Epithelial cell of esophagus (primary cell): ENCODE results near the gene BLOC1S2.
"Not testable (repeated sequence)": the region's sequence is repeated elsewhere in the genome, so short reads cannot be mapped to it uniquely, and the experiment has no call there.

ENCODE experiments used
- DNase-seq: peaks from one replicate; pipeline ENCODE4 v3.0.0; 2010; ENCODE audit warnings: low read depth
- H3K4me3 ChIP-seq: 2 replicates; pipeline ENCODE4 v1.5.1; 2011; ENCODE audit warnings: mild to moderate bottlenecking, low read length, control low read depth
- CTCF ChIP-seq: IDR thresholded peaks from 2 replicates; pipeline ENCODE4 v1.5.1; 2011; ENCODE audit warnings: low read depth, mild to moderate bottlenecking, low read length, control low read depth, inconsistent platforms; ENCODE audit not compliant: insufficient read depth; ENCODE audit errors: missing control alignments

Gene BLOC1S2

GRCh38 chr10:100307684-100308083 lies 21.2 kb upstream of the BLOC1S2 start:
- TF ChIP-seq CTCF, result no peak
- DNase-seq, result peak; percentile 56
- H3K4me3 ChIP-seq, result no peak overlapping the region

- peak; percentile 80 for DNase-seq
- no peak for TF ChIP-seq CTCF
- H3K4me3 ChIP-seq, result no peak overlapping the region
These were observed 20.4 kb upstream of the BLOC1S2 start for GRCh38 chr10:100306861-100307260.

GRCh38 chr10:100304414-100304813 lies 17.9 kb upstream of the BLOC1S2 start:
- TF ChIP-seq CTCF, result no peak
- H3K4me3 ChIP-seq, result no peak overlapping the region
- DNase-seq, result no peak

- H3K4me3 ChIP-seq, result no peak overlapping the region
- TF ChIP-seq CTCF, result peak; percentile 75
- peak; percentile 48 for DNase-seq
These were observed 17.3 kb upstream of the BLOC1S2 start for GRCh38 chr10:100303724-100304319.

- DNase-seq, result peak; percentile 36
These were observed 14.6 kb upstream of the BLOC1S2 start for GRCh38 chr10:100301123-100301522.

GRCh38 chr10:100297242-100297641 lies 10.8 kb upstream of the BLOC1S2 start:
- no peak for DNase-seq
- no peak overlapping the region for H3K4me3 ChIP-seq

More at GRCh38 chr10:100301123-100301522, 14.6 kb upstream of the BLOC1S2 start:
- not testable (repeated sequence) for H3K4me3 ChIP-seq

GRCh38 chr10:100293066-100293465 lies 6.6 kb upstream of the BLOC1S2 start:
- H3K4me3 ChIP-seq, result no peak overlapping the region
- no peak for TF ChIP-seq CTCF
- no peak for DNase-seq

More at GRCh38 chr10:100297242-100297641, 10.8 kb upstream of the BLOC1S2 start:
- TF ChIP-seq CTCF, result no peak

GRCh38 chr10:100292300-100292699 lies 5.8 kb upstream of the BLOC1S2 start:
- not testable (repeated sequence) for DNase-seq, H3K4me3 ChIP-seq
